C4-2B (cell line): ENCODE data around the gene BRINP2.

ENCODE experiments used
- H3K27ac ChIP-seq: fragments of 450-650 bp; 2 replicates; pipeline ENCODE4 v1.5.1; 2017
- CTCF ChIP-seq: fragments of 450-650 bp; conservative IDR thresholded peaks from 2 replicates; pipeline ENCODE4 v1.5.1; 2017; ENCODE audit warnings: mild to moderate bottlenecking
- ZFX ChIP-seq: fragments of 450-650 bp; IDR thresholded peaks from 2 replicates; pipeline ENCODE4 v1.6.1; 2017

Gene BRINP2

DNA sequence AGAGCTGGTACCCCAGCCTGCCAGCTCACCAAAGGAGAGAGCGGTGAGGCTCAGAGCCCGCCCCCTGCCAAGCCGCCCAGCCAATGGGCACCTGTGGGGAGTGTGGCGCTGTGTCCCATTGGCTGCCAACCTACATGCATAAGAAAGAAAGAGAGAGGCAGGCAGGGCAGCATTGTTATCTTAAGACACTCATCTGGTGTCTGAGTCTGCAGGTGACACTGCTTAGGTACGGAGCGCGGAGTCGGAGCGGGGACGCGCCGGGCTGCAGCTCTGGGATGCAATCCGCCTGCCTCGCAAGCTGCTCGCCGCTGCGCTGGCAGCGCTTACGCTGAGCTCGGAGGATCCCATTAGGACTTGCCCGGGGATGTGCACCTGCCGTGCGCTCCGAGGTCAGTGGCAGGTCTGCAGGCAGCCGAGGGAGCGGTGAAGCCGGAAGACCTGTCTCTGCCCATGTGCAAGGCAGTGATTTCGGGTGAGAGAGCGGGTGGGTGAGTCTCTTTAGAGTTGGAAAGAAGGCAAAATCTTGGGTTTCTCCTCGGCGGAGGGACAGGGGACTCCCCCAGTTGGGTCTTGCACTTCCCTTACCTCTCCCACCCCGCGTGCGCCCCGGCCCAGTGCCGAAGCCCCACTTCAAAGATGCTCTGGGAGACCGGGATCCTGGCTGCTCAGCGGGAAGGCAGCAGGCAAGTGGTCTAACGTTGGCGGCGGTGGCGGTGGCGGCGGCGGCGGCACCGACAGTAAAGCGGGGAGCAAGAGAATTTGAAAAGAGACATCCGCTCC, at the start of gene BRINP2:
BRINP2 (plus strand) TSS at position 203 of the 780 bp plus-strand sequence. CDS start 58,919 bp downstream, outside the sequence.
- no peak within 1 kb of the TSS for H3K27ac ChIP-seq
- TF ChIP-seq CTCF (no peak), ZFX (no peak)

DNA sequence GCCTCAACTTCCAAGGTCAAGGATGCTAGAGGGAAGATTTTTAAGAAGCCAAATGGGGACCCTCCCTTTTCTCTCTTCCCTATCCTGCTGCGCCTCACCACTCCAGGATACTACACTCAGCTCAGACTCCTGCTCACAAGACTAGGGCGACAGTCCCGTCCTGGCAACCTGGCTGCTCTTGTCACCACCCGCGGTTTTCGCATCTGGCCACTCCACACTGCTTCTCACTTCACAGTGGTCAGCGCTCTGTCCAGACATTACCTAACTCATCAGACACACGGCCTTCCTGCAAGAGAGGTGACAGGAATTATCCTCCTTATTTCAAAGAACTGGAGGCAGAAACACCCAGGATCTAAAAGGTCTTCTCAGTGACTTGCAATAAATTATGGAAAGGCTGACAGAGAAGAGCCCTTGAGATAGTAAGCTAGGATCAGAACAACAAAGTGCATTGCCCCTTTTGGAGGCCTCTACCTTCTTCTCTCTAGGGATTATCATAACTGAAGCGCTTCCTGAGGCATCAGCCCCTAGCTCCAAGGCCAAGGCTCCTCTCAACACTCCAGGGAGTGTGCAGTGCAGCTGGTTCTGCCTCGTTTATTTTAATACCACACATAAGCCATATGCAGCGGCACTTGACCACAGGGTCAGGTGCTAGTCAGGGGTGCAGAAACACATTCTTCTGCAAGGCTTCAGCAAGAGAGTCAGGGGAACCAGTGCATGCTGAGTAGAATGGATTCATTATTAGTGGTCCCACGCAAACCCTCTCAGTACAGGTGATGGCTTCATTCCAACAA, 48.1 kb upstream of the BRINP2 start:
- TF ChIP-seq ZFX = no peak
- no peak for TF ChIP-seq CTCF
- no peak overlapping the region for H3K27ac ChIP-seq

GRCh38 chr1:177124577-177125278, 46.0 kb upstream of the BRINP2 start:
- TF ChIP-seq CTCF (no peak), ZFX (no peak)

GRCh38 chr1:177126267-177126666, 44.5 kb upstream of the BRINP2 start:
- TF ChIP-seq ZFX = no peak

More at GRCh38 chr1:177124577-177125278, 46.0 kb upstream of the BRINP2 start:
- H3K27ac ChIP-seq = no peak overlapping the region

GRCh38 chr1:177128665-177129281, 42.0 kb upstream of the BRINP2 start:
- no peak for TF ChIP-seq ZFX
- no peak for TF ChIP-seq CTCF
- no peak overlapping the region for H3K27ac ChIP-seq

More at GRCh38 chr1:177126267-177126666, 44.5 kb upstream of the BRINP2 start:
- H3K27ac ChIP-seq = no peak overlapping the region

DNA sequence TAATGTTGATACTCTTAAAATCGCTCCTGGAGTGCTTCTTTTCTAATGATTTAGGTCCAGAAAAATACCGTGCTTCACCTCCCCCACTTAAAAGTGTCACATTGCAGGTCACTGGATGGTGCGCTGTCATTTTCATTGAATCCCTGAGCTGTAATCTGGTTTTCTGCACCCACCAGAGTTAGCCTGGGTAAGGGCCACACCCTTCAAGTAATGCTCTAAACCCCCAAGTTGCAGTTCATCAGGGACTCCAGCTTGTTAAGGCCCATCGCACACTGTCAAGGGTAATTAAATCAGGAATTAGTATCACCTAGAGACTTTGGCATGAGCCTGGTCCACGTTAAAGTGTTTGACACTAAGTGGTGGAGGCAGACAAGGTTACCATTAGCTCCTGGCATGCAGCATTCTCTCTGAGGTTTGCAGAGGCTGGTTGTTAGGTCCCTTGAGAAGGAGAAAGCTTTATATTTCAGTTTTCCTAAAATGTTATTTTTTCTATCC, 40.3 kb upstream of the BRINP2 start:
- TF ChIP-seq ZFX = no peak
- TF ChIP-seq CTCF = no peak
- no peak overlapping the region for H3K27ac ChIP-seq

- no peak overlapping the region for H3K27ac ChIP-seq
- TF ChIP-seq CTCF = no peak
- TF ChIP-seq ZFX = no peak
Measured at GRCh38 chr1:177131723-177132122, 39.0 kb upstream of the BRINP2 start.
